Osteocyte (in vitro differentiated cells): ENCODE measurements around the gene METTL24. TPM values are rescaled to one million over a fixed set of nuclear protein-coding genes. Genes with fewer than 3 reads are reported as not detected.
"Not testable (repeated sequence)": the region's sequence is repeated elsewhere in the genome, so short reads cannot be mapped to it uniquely, and the experiment has no call there.

Experiments used
- DNase-seq: peaks from one replicate; pipeline ENCODE4 v3.0.0; 2021; ENCODE audit warnings: mixed read lengths; ENCODE audit not compliant: unreplicated experiment; ENCODE audit errors: extremely low spot score
- H3K27ac Mint-ChIP-seq: one replicate; pipeline ENCODE4 v1.8.0; 2021; ENCODE audit warnings: mild to moderate bottlenecking, mixed read lengths; ENCODE audit not compliant: unreplicated experiment
- H3K27me3 Mint-ChIP-seq: one replicate; pipeline ENCODE4 v1.8.0; 2021; ENCODE audit warnings: mixed read lengths; ENCODE audit not compliant: unreplicated experiment
- H3K36me3 Mint-ChIP-seq: one replicate; pipeline ENCODE4 v1.8.0; 2021; ENCODE audit warnings: mixed read lengths; ENCODE audit not compliant: unreplicated experiment
- H3K4me1 Mint-ChIP-seq: one replicate; pipeline ENCODE4 v1.8.0; 2021; ENCODE audit warnings: mixed read lengths; ENCODE audit not compliant: unreplicated experiment
- H3K4me3 Mint-ChIP-seq: one replicate; pipeline ENCODE4 v1.8.0; 2021; ENCODE audit warnings: mild to moderate bottlenecking, moderate library complexity, mixed read lengths; ENCODE audit not compliant: unreplicated experiment
- H3K9me3 Mint-ChIP-seq: one replicate; pipeline ENCODE4 v1.8.0; 2021; ENCODE audit warnings: mixed read lengths; ENCODE audit not compliant: unreplicated experiment
- total RNA-seq: library from RNA; stranded (reverse); gene quantifications from 2 replicates; pipeline ENCODE4 v1.2.1, GENCODE V29; 2021
- TF ChIP-seq, protein P1 (sequence below): fragments of 200-600 bp; sonication (generic); IDR thresholded peaks from 2 replicates; pipeline ENCODE4 v1.5.0; 2021; ENCODE audit warnings: antibody characterized with exemption, mild to moderate bottlenecking, moderate library complexity

The METTL24 gene
- total RNA-seq, 1 donor from 2014 or later, result not detected

DNA sequence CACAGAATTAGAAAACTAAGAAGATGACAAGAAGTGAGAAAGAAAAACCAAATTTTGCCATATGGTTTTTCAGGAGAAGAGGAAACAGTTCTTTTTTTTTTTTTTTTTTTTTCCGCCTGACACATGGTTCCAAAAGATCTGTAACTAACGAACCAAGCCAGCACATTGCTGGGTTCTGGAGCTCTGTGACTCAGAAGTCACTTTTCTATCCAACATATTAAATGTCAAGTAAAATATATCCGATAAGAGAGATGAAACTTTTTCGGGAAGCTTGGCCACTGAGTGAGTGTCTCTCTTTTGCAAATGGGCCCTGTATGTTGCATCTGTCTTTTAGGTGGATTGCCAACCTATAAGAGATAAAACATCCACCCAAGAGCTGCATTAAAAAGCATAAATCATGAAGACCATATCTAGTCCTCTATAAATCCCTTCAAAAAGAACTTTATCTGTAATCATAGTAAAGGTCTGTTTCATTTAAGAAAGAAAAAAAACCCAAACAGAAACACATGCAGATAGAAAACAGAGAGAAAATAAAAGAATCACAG is 4.6 kb downstream of the METTL24 start:
- peaks cover 7% of the 10 kb centered on the region for H3K4me1 Mint-ChIP-seq
- H3K9me3 Mint-ChIP-seq, result no peaks in the 10 kb centered on the region
- no peak overlapping the region for H3K27ac Mint-ChIP-seq
- no peak for DNase-seq
- no peak overlapping the region for H3K4me3 Mint-ChIP-seq
- TF ChIP-seq, protein P1, sequence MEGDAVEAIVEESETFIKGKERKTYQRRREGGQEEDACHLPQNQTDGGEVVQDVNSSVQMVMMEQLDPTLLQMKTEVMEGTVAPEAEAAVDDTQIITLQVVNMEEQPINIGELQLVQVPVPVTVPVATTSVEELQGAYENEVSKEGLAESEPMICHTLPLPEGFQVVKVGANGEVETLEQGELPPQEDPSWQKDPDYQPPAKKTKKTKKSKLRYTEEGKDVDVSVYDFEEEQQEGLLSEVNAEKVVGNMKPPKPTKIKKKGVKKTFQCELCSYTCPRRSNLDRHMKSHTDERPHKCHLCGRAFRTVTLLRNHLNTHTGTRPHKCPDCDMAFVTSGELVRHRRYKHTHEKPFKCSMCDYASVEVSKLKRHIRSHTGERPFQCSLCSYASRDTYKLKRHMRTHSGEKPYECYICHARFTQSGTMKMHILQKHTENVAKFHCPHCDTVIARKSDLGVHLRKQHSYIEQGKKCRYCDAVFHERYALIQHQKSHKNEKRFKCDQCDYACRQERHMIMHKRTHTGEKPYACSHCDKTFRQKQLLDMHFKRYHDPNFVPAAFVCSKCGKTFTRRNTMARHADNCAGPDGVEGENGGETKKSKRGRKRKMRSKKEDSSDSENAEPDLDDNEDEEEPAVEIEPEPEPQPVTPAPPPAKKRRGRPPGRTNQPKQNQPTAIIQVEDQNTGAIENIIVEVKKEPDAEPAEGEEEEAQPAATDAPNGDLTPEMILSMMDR, result no peak
- no peaks in the 10 kb centered on the region for H3K36me3 Mint-ChIP-seq
- H3K27me3 Mint-ChIP-seq, result peaks cover 42% of the 10 kb centered on the region

DNA sequence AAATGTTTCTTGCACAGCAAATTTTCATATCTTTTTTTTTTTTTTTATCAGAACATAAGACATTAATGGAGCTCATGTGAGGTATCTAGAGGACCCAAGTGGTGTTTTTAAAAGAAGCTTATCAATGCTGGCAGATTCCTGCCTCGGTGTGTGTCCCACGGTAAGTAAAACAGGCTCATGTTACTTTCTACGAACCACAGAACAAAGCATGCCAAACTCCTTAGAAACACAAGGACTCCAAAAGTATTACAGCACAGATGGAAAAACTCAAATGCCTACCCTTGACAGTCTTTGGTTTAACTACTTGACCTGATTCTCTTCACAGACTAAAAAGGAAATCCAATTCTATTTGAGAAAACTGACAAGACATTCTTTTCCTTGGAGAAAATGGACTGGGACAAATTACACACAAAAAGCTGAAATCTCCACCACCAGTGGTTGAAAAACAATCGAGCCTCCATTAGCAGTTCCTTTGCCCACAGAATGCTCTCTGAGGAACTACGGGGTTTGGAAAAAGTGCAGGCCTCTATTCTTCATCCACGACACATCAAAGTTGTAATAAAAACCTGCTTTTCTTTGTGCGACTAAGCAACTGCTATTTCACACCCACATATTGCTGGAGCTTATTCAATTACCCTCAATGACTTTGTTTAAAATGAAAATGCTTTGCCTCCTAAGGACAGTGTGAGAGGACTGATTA is 5.4 kb downstream of the METTL24 start:
- peaks cover 7% of the 10 kb centered on the region for H3K4me1 Mint-ChIP-seq
- peaks cover 45% of the 10 kb centered on the region for H3K27me3 Mint-ChIP-seq
- DNase-seq, result no peak
- no peak overlapping the region for H3K4me3 Mint-ChIP-seq
- TF ChIP-seq, protein P1, result no peak
- no peak overlapping the region for H3K27ac Mint-ChIP-seq
- H3K9me3 Mint-ChIP-seq, result no peaks in the 10 kb centered on the region
- H3K36me3 Mint-ChIP-seq, result no peaks in the 10 kb centered on the region

DNA sequence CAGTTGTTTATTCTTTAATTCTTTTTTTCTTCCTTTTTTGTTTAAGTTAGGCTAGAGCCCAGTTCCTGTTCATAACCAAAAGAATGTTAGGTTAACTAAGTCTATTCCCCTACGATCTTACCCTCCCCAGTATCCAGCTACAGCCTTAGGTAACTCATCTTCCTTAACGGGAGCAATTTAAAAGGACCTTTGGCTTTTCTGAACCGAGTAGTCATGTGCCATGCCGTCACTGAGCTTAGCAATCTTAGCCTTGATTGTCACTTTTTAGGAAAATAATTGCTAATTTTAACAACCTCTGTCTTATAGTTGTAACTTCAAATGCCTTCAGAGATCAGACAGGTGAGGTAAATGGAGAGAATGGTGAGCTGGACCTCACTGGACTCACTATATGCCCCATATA is 6.2 kb downstream of the METTL24 start:
- TF ChIP-seq, protein P1, result no peak
- Mint-ChIP-seq H3K4me1 (peaks cover 3% of the 10 kb centered on the region), H3K9me3 (no peaks in the 10 kb centered on the region), H3K4me3 (no peak overlapping the region), H3K27ac (no peak overlapping the region), H3K27me3 (peaks cover 42% of the 10 kb centered on the region), H3K36me3 (no peaks in the 10 kb centered on the region)
- DNase-seq, result no peak

DNA sequence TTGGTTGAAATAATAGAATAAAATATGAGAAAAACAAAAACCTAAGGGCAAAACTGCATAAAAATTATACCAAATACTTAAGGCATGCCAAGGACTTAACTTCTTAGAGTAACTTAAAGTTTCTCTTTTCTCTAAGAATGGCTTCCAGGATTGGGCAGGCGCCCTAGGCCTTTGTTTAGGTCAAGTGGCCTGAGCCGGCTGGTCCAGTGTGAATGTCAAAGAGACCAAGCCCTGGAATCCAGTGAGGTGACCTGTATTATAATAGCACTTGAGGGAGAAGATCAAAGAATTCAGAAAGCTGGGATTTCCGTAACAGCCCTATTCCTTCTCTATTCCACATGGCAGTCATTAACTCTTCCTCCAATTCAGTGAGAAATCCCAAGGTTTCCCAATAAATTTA is 6.6 kb downstream of the METTL24 start:
- H3K4me1 Mint-ChIP-seq, result peaks cover under 1% of the 10 kb centered on the region
- H3K4me3 Mint-ChIP-seq, result no peak overlapping the region
- no peak overlapping the region for H3K27ac Mint-ChIP-seq

DNA sequence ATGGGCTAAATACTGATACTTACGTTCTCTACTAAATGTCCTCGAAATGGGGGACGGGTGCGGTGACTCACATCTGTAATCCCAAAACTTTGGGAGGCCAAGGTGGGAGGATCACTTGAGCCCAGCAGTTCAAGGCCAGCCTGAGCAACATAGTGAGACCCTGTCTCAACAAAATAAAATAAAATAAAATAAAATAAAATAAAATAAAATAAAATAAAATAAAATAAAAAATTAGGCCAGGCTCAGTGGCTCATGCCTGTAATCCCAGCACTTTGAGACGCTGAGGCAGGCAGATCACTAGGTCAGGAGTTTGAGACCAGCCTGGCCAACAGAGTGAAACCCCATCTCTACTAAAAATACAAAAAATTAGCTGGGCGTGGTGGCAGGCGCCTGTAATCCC is 7.6 kb downstream of the METTL24 start:
- peaks cover 36% of the 10 kb centered on the region for H3K27me3 Mint-ChIP-seq
- H3K9me3 Mint-ChIP-seq, H3K4me3 Mint-ChIP-seq, H3K4me1 Mint-ChIP-seq, DNase-seq, H3K27ac Mint-ChIP-seq, H3K36me3 Mint-ChIP-seq: not testable (repeated sequence)

More for the DNA sequence above, 6.6 kb downstream of the METTL24 start:
- Mint-ChIP-seq H3K36me3 (no peaks in the 10 kb centered on the region), H3K27me3 (peaks cover 41% of the 10 kb centered on the region), H3K9me3 (no peaks in the 10 kb centered on the region)
- TF ChIP-seq, protein P1, result no peak
- no peak for DNase-seq
